NCI-H187 treated with DMSO at 0.1 percent for 48 hours (cell line): Measurements from ENCODE around the gene TRAF7.
"Not testable (repeated sequence)": the region's sequence is repeated elsewhere in the genome, so short reads cannot be mapped to it uniquely, and the experiment has no call there.

Source experiments
- DNase-seq: peaks from one replicate; lab custom pipeline; 2025; lab: John Stamatoyannopoulos, UW

The TRAF7 gene

DNA sequence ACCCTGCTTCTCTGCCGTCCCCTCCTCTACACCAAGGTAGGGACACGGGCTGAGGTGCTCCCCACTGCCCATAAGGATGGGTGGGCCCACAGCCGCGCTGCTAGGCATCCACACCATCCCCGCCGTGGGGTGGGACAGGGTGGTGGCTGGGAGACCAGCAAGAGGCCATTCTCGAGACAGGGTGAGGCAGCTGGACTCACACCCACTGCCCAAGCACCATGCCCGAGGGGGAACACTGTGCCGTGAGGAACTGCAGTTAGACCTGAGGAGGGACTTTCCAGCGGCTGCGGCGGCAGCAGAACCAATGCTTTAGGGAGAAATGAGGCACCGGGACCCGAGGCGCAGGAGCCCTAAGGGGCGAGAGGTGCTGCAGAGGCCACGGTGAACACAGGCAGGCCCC lies 33.2 kb upstream of the TRAF7 start:
- DNase-seq = no peak

DNA sequence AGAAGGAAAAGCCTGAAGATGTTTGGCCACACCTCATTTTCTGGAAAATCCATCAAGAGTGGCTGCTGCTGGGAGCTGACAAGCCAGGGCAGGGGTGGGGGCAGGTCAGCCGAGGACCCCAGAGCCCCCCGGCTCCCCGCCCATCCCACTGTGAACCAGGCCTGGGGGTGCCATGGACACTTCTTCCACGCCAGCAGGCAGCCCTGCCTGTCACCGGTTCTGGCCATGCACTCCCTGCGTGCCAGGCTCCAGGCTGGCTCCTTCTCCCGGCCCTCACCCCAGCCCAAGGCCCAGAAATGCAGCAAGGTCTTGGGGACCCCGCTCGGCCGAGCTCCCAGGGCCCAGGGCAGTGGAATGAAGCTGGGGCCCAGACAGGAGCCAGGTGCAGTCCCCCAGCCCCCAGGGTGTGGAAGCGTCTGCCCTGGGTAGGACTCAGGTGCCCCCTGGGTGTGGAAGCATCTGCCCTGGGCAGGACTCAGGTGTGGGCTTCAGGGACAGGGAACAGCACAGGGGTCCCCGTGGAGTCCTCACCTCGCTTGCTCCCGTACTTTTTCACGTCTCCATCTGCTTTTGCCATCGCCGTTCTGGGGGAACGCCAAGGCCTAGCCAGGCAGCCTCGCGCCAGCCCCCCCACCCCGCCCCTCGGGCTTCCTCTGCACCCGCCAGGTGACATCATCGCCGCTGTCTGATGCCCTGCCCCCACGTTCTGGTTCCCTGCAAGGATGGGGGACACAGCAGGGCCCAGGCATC lies 32.5 kb upstream of the TRAF7 start:
- DNase-seq = not testable (repeated sequence)

DNA sequence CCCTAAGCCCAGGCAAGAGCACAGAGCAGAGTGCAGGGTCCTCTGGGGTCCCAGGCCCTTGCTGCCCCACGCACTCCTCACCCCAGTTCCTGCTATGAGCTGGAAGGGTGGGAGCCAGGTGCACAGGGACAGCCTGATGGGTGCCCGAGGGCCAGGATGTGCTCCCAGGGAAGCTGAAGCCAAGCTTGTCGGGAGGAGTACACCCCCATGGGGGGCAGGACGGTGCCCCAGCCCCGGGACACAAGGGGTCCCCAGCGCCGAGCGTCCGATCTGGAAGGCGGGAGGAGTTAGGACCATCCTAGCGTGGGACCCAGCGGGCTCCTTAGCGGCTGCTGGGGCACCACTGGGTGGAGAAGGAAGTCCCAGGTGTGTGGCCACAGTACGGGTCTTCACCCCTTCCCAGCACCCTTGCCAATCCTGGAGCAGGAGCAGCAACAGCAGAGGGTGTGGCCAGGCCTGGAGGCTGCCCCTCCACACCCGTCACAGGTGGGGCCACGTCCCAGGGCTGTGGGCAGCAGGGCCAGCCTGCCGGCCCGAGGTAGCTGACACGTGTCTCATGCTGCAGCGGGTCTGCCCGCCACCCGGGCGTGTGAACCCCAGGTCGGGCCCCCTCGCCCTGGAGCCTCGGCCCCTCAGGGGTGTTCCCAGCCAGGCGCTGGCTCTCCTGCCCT lies 31.7 kb upstream of the TRAF7 start:
- not testable (repeated sequence) for DNase-seq

DNA sequence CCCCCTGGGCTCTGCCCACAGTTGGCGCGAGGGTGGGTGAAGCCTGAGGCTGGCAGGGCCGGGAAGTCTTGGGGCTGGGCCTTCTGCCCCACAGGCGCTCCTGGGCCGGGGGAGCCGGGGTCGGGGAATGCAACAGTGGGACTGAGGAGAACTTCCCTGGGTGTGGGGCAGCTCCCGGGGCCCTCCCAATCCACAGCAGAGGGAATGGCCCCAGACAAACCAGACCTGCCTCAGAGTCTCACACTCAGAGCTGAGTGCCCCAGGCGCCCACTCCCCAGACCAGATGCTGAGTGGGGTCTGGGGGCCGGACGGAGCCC lies 31.2 kb upstream of the TRAF7 start:
- DNase-seq = not testable (repeated sequence)

DNA sequence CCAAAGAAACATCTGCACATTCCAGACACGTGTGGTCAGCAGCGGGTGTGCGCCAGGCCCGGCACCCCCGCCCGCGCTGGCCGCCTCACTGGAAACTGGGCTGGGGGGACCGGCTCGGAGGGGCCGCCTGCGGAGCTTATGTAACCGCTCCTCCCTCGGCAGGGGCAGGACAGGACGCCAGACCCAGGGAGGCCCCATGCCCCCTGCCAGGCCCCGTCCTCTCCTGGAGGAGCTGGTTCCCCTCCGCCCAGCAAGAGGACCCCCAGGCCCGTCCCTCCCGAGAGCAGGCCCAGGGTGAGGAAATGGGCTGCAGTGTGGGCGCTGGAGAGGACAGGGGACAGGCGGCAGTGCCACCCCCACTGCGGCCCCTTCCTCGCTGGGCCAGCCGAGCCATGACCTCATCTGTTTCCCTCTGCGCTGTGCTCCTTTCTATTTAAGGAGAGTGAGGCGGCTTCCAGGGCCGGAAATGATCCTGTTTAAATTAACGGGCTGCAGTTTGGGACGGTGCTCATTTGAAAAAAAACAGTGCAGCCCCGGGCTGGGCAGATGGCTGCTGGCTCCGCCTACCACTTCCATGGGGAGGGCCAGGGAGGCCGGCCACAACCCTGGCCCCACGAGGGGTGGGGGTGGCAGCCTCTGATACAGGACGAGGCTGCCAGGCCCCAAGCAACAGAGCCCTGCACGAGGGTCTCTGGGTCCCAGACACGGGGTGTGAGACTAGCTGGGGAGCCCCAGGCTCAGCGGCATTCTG lies 30.7 kb upstream of the TRAF7 start:
- not testable (repeated sequence) for DNase-seq

DNA sequence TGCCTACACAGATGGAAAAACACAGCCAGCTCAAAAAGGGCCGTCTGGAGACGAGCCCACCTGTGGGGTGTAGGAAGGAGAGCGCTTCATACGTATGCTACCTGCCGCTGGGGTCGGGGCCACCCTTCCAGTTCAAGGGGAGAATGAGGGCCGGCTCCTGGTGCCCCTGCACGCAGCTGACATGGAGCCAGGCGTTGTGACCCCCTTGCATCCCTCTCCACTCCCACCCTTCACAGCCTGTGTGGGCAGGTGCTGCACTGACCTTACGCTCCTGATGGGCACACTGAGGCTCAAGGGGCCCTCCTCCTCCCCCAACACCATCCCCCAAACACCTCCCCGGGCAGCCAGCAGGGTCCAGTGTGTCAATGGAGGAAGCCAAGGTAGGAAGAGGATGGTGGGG lies 30.0 kb upstream of the TRAF7 start:
- DNase-seq = not testable (repeated sequence)

DNA sequence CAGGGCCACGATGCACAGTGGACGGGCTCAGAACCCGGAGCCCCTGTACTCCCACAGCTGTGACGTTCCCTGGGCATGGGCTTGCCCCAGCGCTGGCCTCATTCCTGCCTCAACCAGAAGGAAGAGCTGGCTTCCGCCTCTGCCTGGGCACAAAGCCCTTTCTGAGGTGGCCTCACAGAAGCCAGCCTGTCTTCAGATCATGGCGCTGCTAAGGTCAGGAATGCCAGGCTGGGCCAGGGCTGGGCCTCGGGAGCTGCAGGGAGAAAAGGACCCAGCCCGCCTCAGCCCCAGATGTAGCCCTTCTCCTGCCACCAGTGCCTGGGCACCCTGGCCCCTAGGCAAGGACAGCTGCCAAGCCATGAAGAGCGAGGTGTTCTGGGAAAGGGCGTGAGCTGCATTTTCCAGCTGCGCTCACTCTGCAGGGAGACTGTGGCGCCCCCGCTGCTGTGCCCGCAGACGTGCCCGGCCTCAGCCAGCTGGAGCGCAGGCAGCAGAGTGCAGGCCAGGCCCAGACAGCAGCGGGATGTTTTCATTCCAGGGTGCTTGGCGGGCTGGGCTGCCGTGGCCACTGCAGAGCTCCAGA lies 29.3 kb upstream of the TRAF7 start:
- DNase-seq = not testable (repeated sequence)

DNA sequence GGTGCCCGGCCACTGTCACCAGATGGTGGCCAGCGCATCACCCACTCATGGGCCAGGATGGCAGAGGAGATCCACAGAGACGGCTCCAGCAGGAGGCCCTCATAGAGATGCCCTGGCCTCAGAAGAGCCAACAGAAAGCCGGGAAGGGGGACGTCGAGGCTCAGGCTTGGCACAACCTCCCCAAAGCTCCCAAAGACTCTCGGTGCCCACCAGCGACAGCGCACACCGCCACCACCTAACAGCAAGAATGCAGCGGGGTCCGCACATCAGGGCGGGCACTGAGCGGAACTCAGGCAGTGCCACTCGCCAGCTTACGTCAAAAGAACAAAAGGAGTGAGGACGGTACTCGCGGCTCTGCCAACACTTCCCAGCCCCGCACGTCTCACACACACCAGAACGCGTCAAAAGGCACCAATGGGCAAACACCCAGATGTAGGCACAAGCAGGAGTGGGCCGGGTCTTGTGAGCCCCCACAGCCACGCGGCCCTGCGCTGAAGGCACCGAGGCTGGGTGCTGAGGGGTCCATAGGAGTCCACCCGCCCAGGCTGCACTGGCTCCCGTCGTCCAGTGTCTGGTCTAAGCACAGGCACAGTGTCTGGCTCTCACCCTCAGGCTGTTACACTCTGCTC lies 28.5 kb upstream of the TRAF7 start:
- DNase-seq = not testable (repeated sequence)

DNA sequence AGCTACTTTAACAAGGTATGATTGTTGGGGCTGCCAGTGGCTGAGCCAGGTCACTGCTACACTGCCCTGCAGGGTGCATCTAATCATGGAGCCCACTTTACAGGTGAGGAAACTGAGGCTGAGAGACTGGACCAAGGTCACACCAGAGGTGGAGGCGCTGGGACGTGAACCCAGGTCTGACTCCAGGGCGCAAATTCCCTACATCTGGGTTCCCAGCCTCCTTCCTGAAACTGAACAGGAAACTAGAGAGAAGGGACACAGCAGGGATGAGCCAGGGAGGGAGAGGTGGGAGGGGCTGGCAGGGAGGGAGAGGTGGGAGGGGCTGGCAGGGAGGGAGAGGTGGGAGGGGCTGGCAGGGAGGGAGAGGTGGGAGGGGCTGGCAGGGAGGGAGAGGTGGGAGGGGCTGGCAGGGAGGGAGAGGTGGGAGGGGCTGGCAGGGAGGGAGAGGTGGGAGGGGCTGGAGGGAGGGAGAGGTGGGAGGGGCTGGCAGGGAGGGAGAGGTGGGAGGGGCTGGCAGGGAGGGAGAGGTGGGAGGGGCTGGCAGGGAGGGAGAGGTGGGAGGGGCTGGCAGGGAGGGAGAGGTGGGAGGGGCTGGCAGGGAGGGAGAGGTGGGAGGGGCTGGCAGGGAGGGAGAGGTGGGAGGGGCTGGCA lies 27.8 kb upstream of the TRAF7 start:
- DNase-seq = peak; percentile 30

DNA sequence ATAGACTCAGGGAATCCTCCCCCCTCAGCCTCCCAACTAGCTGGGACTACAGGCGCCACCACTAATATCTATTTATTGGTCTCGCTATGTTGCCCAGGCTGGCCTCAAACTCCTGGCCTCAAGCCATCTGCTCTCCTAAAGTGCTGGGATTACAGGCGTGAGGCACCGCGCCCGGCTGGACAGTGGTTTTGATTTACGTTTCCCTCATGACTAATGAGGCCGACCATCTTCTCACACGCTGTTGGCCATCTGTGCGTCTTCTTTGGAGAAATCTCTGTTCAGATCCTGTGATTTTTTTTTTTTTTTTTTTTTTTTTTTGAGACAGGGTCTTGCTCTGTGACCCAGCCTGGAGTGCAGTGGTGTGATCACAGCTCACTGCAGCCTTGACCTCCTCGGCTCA lies 26.3 kb upstream of the TRAF7 start:
- not testable (repeated sequence) for DNase-seq

DNA sequence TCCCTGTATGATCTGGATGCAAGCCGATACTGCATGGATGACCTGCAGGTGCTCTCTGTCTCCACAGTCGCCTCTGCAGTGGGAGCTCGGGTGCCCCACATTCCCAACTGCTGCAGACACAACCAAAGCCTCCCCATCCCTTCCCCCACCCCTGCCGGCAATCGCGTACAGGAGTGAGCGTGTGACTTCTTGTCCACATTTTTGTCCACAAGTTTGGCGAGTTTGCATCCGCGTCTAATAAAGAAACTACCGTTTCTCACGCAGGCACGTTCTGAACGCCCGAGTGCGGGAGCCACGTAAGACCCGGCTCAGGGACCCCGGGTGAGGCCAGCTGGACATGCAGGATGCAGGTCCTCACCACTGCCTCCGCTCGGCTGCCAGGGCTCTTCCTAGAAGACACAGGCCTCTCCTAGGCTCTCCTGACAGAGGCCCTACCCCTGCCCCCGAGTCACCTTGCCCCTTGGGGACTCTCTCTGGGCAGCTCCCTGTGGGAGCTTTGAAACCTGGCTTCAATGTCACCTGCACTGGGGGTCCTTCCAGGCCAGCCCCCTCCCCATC lies 25.6 kb upstream of the TRAF7 start:
- not testable (repeated sequence) for DNase-seq

DNA sequence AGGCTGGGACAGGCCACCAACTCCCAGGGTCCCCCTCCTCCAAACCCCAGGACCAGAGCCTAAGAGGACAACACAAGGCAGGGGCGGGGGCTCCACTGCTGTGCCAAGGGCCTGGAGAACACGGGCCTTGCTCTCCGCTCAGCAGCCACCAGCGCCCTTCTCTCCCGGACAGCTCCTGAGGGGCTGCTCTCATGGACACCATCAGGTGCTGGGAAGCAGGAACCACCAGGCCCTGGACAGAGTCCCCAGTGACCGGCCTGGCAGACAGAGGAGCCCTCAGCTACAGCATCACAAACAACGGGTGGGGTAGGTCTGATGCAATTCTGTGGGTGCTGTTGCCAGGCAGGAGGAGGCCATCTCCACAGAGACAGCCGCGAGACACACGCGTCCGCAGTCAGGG lies 21.8 kb upstream of the TRAF7 start:
- not testable (repeated sequence) for DNase-seq

DNA sequence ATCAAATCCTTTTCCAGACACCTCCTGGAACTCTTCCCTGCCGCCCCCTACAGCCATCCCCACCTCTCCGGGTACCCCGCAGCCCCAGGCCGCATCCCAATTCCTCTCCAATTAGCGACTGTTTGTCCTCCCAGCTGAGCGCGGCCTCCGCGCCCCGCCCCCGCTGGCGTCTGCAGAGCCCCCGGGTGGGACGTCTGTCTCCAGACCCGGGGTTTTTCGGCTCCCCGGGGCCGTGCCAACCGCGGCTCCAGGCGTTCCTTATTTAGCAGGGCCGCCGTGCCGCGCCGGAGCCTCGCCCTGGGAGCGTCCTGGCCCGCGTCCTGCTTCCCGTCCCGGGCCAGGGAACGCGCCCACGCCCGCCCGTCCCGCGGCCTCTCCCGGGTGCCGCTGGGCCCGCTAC lies 20.5 kb upstream of the TRAF7 start:
- not testable (repeated sequence) for DNase-seq

DNA sequence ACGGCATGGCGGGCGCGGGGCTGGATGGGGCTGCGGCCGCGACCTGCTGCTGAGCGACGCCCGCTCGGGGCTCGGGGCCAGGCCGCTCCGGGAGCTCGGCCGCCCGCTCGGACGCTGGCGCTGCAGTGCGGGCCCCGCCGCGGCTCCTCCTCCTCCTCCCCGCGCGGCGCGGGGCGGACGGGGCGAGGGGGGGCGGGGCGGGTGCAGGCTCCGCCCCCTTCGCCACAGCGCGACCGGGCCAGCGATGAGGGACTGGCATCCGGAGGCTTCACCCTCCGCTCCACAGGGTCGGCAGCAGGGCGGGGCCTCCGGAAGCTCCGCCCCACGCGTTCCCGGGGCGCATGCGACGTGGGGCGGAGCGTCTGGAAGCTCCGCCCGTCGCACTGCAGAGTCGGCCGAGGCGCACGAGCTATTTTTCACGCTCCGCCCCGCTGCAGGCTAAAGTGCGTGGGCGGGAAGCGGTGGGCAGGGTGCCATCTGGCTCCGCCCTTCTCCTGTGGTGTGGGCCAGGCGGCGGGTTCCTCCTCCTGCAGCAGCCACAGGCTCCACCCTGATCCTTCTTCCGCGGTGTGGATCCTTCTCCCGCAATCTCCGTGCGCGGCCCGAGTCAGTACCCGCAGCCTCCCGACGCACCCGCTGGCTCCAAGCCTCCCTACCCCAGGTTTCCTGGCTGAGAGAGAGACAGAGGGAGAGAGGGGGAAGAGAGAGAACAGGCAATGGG lies 19.7 kb upstream of the TRAF7 start, which contains the start of gene PKD1:
Gene PKD1 (minus strand): TSS at position 129 of the 721 bp plus-strand sequence. CDS start 209 bp downstream, outside the sequence.
- DNase-seq = peak; percentile 28

DNA sequence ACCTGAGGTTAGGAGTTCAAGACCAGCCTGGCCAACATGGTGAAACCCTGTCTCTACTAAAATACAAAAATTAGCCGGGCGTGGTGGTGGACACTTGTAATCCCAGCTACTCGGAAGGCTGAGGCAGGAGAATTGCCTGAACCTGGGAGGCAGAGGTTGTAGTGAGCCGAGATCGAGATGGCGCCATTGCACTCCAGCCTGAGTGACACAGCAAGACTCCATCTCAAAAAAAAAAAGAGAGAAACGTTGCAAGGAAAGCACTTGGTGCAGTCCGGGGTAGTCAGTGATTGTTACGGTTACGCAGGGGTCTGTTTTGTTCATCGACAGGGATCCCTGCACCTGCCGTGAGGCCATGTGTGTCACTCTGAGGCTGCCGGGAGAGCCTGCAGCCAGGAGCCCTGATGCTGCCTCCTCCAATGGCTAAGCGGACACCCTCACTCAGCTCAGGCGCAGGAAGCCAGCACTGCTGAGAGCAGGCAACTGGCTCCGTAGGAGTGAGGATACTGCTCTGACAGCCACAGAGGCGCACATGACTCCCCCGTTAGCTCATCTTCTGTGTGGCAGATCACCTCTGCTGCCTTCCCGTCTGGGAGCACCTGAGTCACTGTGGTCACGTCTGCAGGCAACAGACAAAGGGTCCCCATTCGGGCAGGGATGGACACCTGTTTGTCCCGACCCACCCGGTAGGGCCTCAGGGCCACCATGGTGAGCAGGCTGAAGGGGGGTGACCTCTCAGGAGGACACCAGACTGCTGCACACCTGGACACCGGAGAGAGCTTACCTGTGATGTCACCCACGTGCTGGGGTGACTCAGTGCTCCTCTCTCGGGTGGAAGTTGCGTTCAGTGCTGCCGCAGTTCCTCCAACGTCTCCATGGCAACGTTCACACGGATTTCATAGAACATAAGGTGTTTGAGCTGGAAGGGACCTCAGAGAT lies 12.4 kb upstream of the TRAF7 start:
- DNase-seq = no peak

DNA sequence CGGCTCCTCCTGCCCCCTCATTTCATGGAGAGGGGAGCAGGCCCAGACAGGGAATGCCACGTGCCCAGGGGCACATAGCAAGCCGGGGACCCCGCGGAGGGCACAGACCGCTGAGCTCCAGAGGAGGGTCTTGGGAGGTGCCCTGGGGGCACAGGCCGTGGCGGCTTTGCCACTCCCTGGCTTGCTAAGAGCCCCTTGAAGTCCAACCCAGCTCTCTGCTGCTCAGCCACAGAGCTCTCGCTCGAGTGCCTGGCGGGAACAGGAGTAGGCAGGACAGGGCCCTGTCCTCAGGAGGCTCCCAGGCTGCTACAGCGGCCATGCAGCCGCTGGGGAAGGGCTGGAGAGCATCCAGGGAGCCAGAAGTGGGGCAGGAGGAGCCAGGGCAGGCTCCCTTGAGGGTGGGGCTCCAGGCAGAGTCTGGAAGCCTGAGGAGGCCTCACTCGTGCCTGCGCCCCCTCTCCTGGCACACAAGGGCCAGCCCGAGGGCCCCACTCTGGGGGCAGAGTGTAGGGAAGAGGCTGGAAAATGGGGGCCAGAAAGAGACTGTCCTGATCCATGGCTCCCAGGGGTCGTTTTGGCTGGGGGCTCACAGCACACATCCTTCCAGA lies 11.6 kb upstream of the TRAF7 start:
- no peak for DNase-seq

DNA sequence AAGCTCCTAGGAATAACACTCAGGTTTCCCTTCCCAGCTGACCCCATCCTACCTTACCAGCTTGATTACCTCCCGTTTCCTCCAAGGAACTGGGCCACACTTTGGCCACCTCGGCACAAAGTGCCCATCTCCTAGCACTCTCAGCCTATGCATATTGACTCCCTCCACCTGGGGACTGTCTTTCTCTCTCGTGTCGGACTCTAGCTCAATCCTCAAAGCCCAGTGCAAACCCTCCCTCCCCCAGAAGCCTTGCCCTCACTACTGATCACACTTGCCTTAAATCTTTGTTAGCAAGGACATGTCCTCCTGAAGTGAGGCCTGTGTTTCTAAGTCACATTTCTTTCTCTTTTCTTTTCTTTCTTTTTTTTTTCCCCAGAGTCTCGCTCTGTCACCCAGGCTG lies 9.7 kb upstream of the TRAF7 start:
- no peak for DNase-seq

DNA sequence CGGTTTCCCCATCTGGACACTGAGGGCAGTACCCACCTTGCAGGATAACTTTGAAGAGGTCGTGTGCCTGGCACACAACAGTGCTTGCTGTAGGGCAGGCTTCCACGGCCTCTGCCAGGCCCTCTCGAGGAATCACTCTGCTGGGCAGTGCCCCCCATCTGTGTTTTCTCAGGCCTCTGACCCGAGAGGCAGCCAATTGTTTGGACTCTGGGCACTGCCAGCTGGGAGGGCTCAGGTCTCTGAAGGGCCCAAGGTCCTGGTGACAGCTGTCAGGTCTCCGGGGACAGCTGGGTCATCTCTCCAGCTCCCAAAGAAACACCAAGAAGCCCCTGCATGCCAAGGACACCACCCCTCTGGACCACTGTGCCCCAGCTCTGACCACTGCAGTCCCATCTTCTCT lies 8.2 kb upstream of the TRAF7 start:
- no peak for DNase-seq
